OCI-LY3 (cell line): Measurements from ENCODE around the gene NAXE.

Experiments used
- H2AFZ ChIP-seq: fragments of 200-600, 300-600 bp; shearing (Covaris generic); 2 replicates; pipeline ENCODE4 v1.6.0; 2014; ENCODE audit warnings: antibody characterized with exemption, low read depth, low read length
- H3K27ac ChIP-seq: fragments of 200-600, 300-600 bp; sonication (generic); 2 replicates; pipeline ENCODE4 v1.5.1; 2014; ENCODE audit warnings: mild to moderate bottlenecking, low read length, moderate library complexity, mixed read lengths
- H3K27me3 ChIP-seq: fragments of 200-600, 300-600 bp; sonication (generic); 2 replicates; pipeline ENCODE4 v1.6.1; 2014; ENCODE audit warnings: low read depth, low read length, mixed read lengths
- H3K36me3 ChIP-seq: fragments of 200-600, 300-600 bp; sonication (generic); replicated peaks from 2 replicates; pipeline ENCODE3; 2014; ENCODE audit warnings: low read depth, low read length, mixed read lengths
- H3K4me1 ChIP-seq: fragments of 300-600, 200-600 bp; sonication (generic); 2 replicates; pipeline ENCODE4 v1.6.1; 2014; ENCODE audit warnings: low read length, mixed read lengths
- H3K4me2 ChIP-seq: fragments of 200-600, 300-600 bp; sonication (generic); 2 replicates; pipeline ENCODE4 v1.6.1; 2014; ENCODE audit warnings: low read length, mixed read lengths
- H3K4me3 ChIP-seq: fragments of 300-600, 200-600 bp; sonication (generic); 2 replicates; pipeline ENCODE4 v1.5.1; 2014; ENCODE audit warnings: antibody characterized with exemption, mild to moderate bottlenecking, low read length, moderate library complexity
- H3K79me2 ChIP-seq: fragments of 300-600, 200-600 bp; shearing (Covaris generic); 2 replicates; pipeline ENCODE4 v1.6.1; 2014; ENCODE audit warnings: mild to moderate bottlenecking, low read length, mixed read lengths
- H3K9ac ChIP-seq: fragments of 300-600, 200-600 bp; shearing (Covaris generic); 2 replicates; pipeline ENCODE4 v1.6.0; 2014; ENCODE audit warnings: mild to moderate bottlenecking, low read length, moderate library complexity
- H3K9me3 ChIP-seq: fragments of 200-600, 300-600 bp; shearing (Covaris generic); 2 replicates; pipeline ENCODE4 v1.6.1; 2014; ENCODE audit warnings: low read length, mixed read lengths; ENCODE audit not compliant: insufficient read depth
- H4K20me1 ChIP-seq: fragments of 200-600, 300-600 bp; sonication (generic); 2 replicates; pipeline ENCODE4 v1.6.1; 2016; ENCODE audit warnings: low read length, mixed read lengths; ENCODE audit not compliant: insufficient read depth
- EZH2phosphoT487 ChIP-seq: fragments of 200-600 bp; shearing (Covaris generic); IDR thresholded peaks from 2 replicates; pipeline ENCODE4 v1.6.1; 2018; ENCODE audit warnings: antibody characterized with exemption, mixed run types, low read depth
- TF ChIP-seq, protein P1 (sequence below): fragments of 200-600, 300-600 bp; sonication (generic); IDR thresholded peaks from 2 replicates; pipeline ENCODE4 v1.5.1; 2014; ENCODE audit warnings: antibody characterized with exemption, low read length, low read depth

NAXE gene

DNA sequence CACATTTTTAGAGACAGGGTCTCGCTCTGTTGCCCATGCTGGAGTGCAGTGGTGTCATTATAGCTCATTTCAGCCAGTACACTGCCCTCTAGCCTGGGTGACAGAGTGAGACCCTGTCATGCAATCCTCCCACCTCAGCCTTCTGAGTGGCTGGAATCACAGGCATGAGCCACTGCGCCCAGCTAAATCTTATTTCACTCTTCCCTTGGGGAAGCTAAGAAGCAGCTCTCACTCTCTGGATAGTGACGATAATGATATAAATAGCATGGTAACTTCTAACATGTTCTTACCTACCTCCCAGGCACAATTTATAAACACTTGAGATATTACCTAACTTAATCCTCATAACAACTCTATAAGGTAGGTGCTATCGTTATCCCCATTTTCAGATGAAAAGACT is 44.1 kb upstream of the NAXE start:
- no peaks in the 10 kb centered on the region for H3K36me3 ChIP-seq
- no peak overlapping the region for H3K9ac ChIP-seq
- H3K9me3 ChIP-seq = no peaks in the 10 kb centered on the region
- no peak overlapping the region for H2AFZ ChIP-seq
- H3K27me3 ChIP-seq = no peaks in the 10 kb centered on the region
- no peak overlapping the region for H3K27ac ChIP-seq
- no peak overlapping the region for H3K4me2 ChIP-seq
- no peaks in the 10 kb centered on the region for H3K4me1 ChIP-seq
- H3K4me3 ChIP-seq = no peak overlapping the region
- TF ChIP-seq, protein P1, sequence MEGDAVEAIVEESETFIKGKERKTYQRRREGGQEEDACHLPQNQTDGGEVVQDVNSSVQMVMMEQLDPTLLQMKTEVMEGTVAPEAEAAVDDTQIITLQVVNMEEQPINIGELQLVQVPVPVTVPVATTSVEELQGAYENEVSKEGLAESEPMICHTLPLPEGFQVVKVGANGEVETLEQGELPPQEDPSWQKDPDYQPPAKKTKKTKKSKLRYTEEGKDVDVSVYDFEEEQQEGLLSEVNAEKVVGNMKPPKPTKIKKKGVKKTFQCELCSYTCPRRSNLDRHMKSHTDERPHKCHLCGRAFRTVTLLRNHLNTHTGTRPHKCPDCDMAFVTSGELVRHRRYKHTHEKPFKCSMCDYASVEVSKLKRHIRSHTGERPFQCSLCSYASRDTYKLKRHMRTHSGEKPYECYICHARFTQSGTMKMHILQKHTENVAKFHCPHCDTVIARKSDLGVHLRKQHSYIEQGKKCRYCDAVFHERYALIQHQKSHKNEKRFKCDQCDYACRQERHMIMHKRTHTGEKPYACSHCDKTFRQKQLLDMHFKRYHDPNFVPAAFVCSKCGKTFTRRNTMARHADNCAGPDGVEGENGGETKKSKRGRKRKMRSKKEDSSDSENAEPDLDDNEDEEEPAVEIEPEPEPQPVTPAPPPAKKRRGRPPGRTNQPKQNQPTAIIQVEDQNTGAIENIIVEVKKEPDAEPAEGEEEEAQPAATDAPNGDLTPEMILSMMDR = no peak
- no peak for TF ChIP-seq EZH2phosphoT487
- H4K20me1 ChIP-seq = no peaks in the 10 kb centered on the region
- no peaks in the 10 kb centered on the region for H3K79me2 ChIP-seq

DNA sequence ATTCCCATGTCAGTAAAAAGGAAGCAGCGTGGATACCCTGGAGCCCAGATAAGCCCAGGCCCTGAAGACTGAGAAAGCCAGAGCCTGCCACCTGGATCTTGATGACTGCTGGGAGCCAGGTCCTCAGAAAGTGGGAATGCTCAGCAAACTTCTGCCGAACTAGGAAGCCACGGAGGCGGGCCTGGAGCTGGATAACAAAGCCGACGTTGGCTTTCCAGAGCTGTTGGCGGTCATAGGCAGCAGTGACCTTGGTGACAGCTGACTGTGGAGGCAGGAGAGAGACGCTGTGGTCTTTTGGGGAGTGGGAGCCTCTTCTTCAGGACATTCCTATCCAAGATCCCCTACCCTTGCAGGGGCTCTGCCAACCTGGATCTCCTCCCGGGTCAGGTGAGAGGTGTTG is 43.6 kb upstream of the NAXE start:
- Histone ChIP-seq H3K4me1 (no peaks in the 10 kb centered on the region), H3K4me3 (no peak overlapping the region), H3K9ac (no peak overlapping the region), H3K9me3 (no peaks in the 10 kb centered on the region), H4K20me1 (no peaks in the 10 kb centered on the region), H3K79me2 (no peaks in the 10 kb centered on the region), H3K4me2 (no peak overlapping the region), H3K27me3 (no peaks in the 10 kb centered on the region), H3K27ac (no peak overlapping the region), H2AFZ (no peak overlapping the region), H3K36me3 (no peaks in the 10 kb centered on the region)
- TF ChIP-seq, protein P1 = no peak
- no peak for TF ChIP-seq EZH2phosphoT487

GRCh38 chr1:156549390-156549789 is 42.2 kb upstream of the NAXE start:
- no peaks in the 10 kb centered on the region for H3K36me3 ChIP-seq
- H3K27me3 ChIP-seq = no peaks in the 10 kb centered on the region
- TF ChIP-seq, protein P1 = no peak
- no peak for TF ChIP-seq EZH2phosphoT487
- H3K4me1 ChIP-seq = 0 out of 2 replicates have a peak, but pooled peaks cover 3% of the 10 kb centered on the region
- no peaks in the 10 kb centered on the region for H4K20me1 ChIP-seq
- H3K79me2 ChIP-seq = no peaks in the 10 kb centered on the region
- H3K27ac ChIP-seq = no peak overlapping the region
- no peaks in the 10 kb centered on the region for H3K9me3 ChIP-seq
- no peak overlapping the region for H3K4me2 ChIP-seq
- no peak overlapping the region for H3K4me3 ChIP-seq
- no peak overlapping the region for H2AFZ ChIP-seq
- H3K9ac ChIP-seq = no peak overlapping the region

- H3K27me3 ChIP-seq = no peaks in the 10 kb centered on the region
- H3K36me3 ChIP-seq = no peaks in the 10 kb centered on the region
- H3K79me2 ChIP-seq = no peaks in the 10 kb centered on the region
- H3K9me3 ChIP-seq = no peaks in the 10 kb centered on the region
- TF ChIP-seq EZH2phosphoT487 = no peak
- TF ChIP-seq, protein P1 = no peak
- H3K4me2 ChIP-seq = no peak overlapping the region
- H3K9ac ChIP-seq = no peak overlapping the region
- H2AFZ ChIP-seq = no peak overlapping the region
- H3K4me1 ChIP-seq = 0 out of 2 replicates have a peak, but pooled peaks cover 3% of the 10 kb centered on the region
- H3K27ac ChIP-seq = no peak overlapping the region
- no peaks in the 10 kb centered on the region for H4K20me1 ChIP-seq
- H3K4me3 ChIP-seq = no peak overlapping the region
These were observed 41.7 kb upstream of the NAXE start for GRCh38 chr1:156549831-156550230.
